ENCODE data around the gene ZNF445.

The ZNF445 gene

DNA sequence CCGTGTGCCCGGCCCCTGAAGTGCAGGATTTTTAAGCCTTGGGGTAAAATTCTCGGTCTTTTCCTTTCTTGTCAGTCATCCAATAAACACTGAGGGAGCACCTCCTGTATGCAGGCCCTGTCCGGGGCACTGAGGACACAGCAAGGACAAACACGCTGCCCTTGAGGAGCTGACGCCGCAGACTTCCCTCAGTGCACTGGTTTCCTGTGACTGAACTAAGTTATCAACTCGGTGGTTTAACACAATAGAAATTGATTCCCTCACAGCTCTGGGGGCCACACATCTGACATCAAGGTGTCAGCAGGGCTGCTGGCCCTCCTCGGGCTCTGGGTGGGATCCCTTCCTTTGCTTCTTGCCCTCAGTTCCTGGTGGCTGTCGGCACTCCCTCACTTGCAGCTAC lies 65.1 kb downstream of the ZNF445 start:
- H3K4me2 ChIP-seq (ENCODE audit: low read depth, low read length, poor library complexity, severe bottlenecking): no peak overlapping the region
- H3K4me1 ChIP-seq (ENCODE audit: insufficient read depth, low read length, poor library complexity, severe bottlenecking): no peaks in the 10 kb centered on the region
- H3K9me2 ChIP-seq (replicated peaks; ENCODE audit: low read depth, low read length): no peaks in the 10 kb centered on the region
- no peaks in the 10 kb centered on the region for H3K36me3 ChIP-seq (ENCODE audit: insufficient read depth, low read length)
- H3K4me3 ChIP-seq (ENCODE audit: low read length, poor library complexity, severe bottlenecking): no peak overlapping the region
- no peaks in the 10 kb centered on the region for H4K20me1 ChIP-seq (ENCODE audit: insufficient read depth, low read length, poor library complexity, severe bottlenecking)
- H2AFZ ChIP-seq (ENCODE audit: low read length): no peak overlapping the region
- TF ChIP-seq EZH2phosphoT487 (IDR thresholded peaks at IDR 0.05; ENCODE audit: borderline replicate concordance): no peak
- TF ChIP-seq, protein P1, sequence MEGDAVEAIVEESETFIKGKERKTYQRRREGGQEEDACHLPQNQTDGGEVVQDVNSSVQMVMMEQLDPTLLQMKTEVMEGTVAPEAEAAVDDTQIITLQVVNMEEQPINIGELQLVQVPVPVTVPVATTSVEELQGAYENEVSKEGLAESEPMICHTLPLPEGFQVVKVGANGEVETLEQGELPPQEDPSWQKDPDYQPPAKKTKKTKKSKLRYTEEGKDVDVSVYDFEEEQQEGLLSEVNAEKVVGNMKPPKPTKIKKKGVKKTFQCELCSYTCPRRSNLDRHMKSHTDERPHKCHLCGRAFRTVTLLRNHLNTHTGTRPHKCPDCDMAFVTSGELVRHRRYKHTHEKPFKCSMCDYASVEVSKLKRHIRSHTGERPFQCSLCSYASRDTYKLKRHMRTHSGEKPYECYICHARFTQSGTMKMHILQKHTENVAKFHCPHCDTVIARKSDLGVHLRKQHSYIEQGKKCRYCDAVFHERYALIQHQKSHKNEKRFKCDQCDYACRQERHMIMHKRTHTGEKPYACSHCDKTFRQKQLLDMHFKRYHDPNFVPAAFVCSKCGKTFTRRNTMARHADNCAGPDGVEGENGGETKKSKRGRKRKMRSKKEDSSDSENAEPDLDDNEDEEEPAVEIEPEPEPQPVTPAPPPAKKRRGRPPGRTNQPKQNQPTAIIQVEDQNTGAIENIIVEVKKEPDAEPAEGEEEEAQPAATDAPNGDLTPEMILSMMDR (conservative IDR thresholded peaks at IDR 0.05; ENCODE audit: low read length): no peak
- no peaks in the 10 kb centered on the region for H3K9me3 ChIP-seq (ENCODE audit: insufficient read depth, low read depth, low read length)
- no peak overlapping the region for H3K9ac ChIP-seq (ENCODE audit: low read depth, low read length, poor library complexity, severe bottlenecking)
- no peaks in the 10 kb centered on the region for H3K27me3 ChIP-seq (ENCODE audit: insufficient read depth, low read length, poor library complexity, severe bottlenecking)
- H3K79me2 ChIP-seq (ENCODE audit: insufficient read depth, low read length): no peaks in the 10 kb centered on the region
- H3F3A ChIP-seq (ENCODE audit: low read depth): no peaks in the 10 kb centered on the region

DNA sequence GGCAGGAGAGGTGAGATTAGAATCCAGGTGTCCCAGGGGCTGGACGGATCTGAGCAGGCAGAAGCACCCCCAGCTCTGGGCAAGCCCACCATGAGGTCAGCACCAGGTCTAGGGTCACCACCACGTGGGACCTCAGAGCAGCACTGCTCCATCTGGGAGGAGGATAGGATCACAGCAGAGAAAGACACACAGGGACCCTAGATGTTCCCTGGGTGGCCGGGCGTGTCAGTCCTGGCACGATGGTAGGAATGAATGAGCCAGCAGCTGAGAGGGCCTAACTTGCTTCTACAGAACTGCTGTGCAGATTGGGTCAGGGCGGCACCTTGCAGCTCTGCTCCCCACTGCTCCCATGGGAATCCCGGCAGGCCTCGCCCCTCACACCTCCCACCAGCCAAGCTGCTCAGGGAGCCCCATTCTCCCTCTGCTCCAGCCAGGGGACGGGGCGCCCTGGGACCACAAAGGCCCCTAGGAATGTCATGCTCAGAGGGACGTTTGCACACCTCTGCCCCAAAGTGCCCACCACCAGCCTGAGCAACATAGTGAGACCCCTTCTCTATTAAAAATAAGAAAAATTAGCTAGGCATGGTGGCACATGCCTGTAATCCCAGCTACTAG lies 66.3 kb downstream of the ZNF445 start:
- no peak for TF ChIP-seq EZH2phosphoT487 (IDR thresholded peaks at IDR 0.05; ENCODE audit: borderline replicate concordance)
- TF ChIP-seq, protein P1 (conservative IDR thresholded peaks at IDR 0.05; ENCODE audit: low read length): no peak
- no peaks in the 10 kb centered on the region for H3F3A ChIP-seq (ENCODE audit: low read depth)
- H3K9me3 ChIP-seq (ENCODE audit: insufficient read depth, low read depth, low read length): no peaks in the 10 kb centered on the region
- H3K27me3 ChIP-seq (ENCODE audit: insufficient read depth, low read length, poor library complexity, severe bottlenecking): no peaks in the 10 kb centered on the region
- no peaks in the 10 kb centered on the region for H4K20me1 ChIP-seq (ENCODE audit: insufficient read depth, low read length, poor library complexity, severe bottlenecking)
- no peak overlapping the region for H3K9ac ChIP-seq (ENCODE audit: low read depth, low read length, poor library complexity, severe bottlenecking)
- H3K4me2 ChIP-seq (ENCODE audit: low read depth, low read length, poor library complexity, severe bottlenecking): no peak overlapping the region
- H3K79me2 ChIP-seq (ENCODE audit: insufficient read depth, low read length): no peaks in the 10 kb centered on the region
- no peaks in the 10 kb centered on the region for H3K4me1 ChIP-seq (ENCODE audit: insufficient read depth, low read length, poor library complexity, severe bottlenecking)
- no peaks in the 10 kb centered on the region for H3K36me3 ChIP-seq (ENCODE audit: insufficient read depth, low read length)
- H2AFZ ChIP-seq (ENCODE audit: low read length): no peak overlapping the region
- H3K4me3 ChIP-seq (ENCODE audit: low read length, poor library complexity, severe bottlenecking): no peak overlapping the region
- no peaks in the 10 kb centered on the region for H3K9me2 ChIP-seq (replicated peaks; ENCODE audit: low read depth, low read length)

DNA sequence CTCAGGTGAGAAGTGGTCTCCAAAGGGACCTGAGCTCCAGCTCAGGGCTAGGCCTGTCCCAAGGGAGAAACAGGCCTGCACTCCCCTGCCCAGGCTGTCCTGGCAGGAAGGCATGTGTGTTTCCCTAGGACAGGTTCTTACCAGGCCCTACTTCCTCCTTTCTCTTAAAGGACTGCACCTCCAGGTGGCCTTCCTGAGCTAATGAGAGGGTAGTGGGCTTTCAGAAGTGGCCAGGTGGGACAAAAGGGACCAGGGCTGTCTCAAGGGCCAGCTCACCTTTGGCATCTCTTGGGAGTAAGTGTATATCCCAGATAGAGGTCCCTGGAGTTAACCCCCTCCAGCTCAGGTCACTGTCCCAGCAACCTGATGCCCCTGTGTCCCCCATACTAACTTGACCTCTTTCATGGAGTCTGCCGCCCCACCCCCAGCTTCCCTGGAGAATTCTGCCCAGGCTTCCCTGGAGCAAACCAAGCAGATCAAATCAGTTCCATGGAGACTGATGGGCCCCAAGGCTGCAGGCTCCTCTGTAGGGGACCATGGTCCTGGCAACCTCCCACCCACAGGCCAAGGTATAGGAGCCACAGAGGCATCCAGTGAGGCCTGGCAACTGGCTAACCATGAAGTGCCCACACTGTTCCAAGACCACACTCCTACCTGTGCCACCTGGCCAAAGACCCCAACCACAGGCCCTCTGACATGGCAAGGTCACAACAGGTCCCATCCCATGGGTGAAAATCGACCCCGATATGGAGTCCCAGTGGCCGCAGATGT lies 67.6 kb downstream of the ZNF445 start:
- Histone ChIP-seq H3K27me3 (ENCODE audit: insufficient read depth, low read length, poor library complexity, severe bottlenecking) (no peaks in the 10 kb centered on the region), H3F3A (ENCODE audit: low read depth) (no peaks in the 10 kb centered on the region), H3K79me2 (ENCODE audit: insufficient read depth, low read length) (no peaks in the 10 kb centered on the region), H3K9me2 (replicated peaks; ENCODE audit: low read depth, low read length) (no peaks in the 10 kb centered on the region), H3K4me3 (ENCODE audit: low read length, poor library complexity, severe bottlenecking) (no peak overlapping the region), H3K4me2 (ENCODE audit: low read depth, low read length, poor library complexity, severe bottlenecking) (no peak overlapping the region), H3K9me3 (ENCODE audit: insufficient read depth, low read depth, low read length) (no peaks in the 10 kb centered on the region), H3K4me1 (ENCODE audit: insufficient read depth, low read length, poor library complexity, severe bottlenecking) (no peaks in the 10 kb centered on the region), H2AFZ (ENCODE audit: low read length) (no peak overlapping the region), H3K9ac (ENCODE audit: low read depth, low read length, poor library complexity, severe bottlenecking) (no peak overlapping the region), H3K36me3 (ENCODE audit: insufficient read depth, low read length) (no peaks in the 10 kb centered on the region), H4K20me1 (ENCODE audit: insufficient read depth, low read length, poor library complexity, severe bottlenecking) (no peaks in the 10 kb centered on the region)
- TF ChIP-seq, protein P1 (conservative IDR thresholded peaks at IDR 0.05; ENCODE audit: low read length): no peak
- TF ChIP-seq EZH2phosphoT487 (IDR thresholded peaks at IDR 0.05; ENCODE audit: borderline replicate concordance): no peak
